Neural progenitor cell (in vitro differentiated cells): ENCODE measurements around the gene EEF1A1. TPM values are rescaled to one million over a fixed set of nuclear protein-coding genes. Genes with fewer than 3 reads are reported as not detected.

ENCODE experiments used
- DNase-seq: peaks from one replicate; pipeline ENCODE4 v3.0.0-alpha.2; 2016; ENCODE audit warnings: low spot score
- H2AFZ ChIP-seq: fragments of 200-600 bp; sonication (generic); replicated peaks from 2 replicates; pipeline ENCODE4 v1.6.1; 2016; ENCODE audit warnings: antibody characterized with exemption
- H3F3A ChIP-seq: fragments of 200-600 bp; sonication (generic); 2 replicates; pipeline ENCODE4 v1.6.1; 2016; ENCODE audit warnings: antibody characterized with exemption, low read depth
- H3K27ac ChIP-seq: fragments of 200-600 bp; sonication (generic); 2 replicates; pipeline ENCODE4 v1.5.1; 2016; ENCODE audit warnings: mild to moderate bottlenecking
- H3K27me3 ChIP-seq: fragments of 200-600 bp; sonication (generic); 2 replicates; pipeline ENCODE4 v1.6.1; 2016; ENCODE audit warnings: mild to moderate bottlenecking, moderate library complexity
- H3K36me3 ChIP-seq: fragments of 200-600 bp; sonication (generic); 2 replicates; pipeline ENCODE4 v1.5.1; 2016
- H3K4me1 ChIP-seq: fragments of 200-600 bp; sonication (generic); 2 replicates; pipeline ENCODE4 v1.6.1; 2016; ENCODE audit warnings: mixed run types
- H3K4me2 ChIP-seq: fragments of 200-600 bp; sonication (generic); 2 replicates; pipeline ENCODE4 v1.6.1; 2016
- H3K4me3 ChIP-seq: fragments of 200-600 bp; sonication (generic); 2 replicates; pipeline ENCODE4 v1.5.1; 2016
- H3K79me2 ChIP-seq: fragments of 200-600 bp; sonication (generic); 2 replicates; pipeline ENCODE4 v1.6.1; 2016; ENCODE audit warnings: low read depth
- H3K9ac ChIP-seq: fragments of 200-600 bp; sonication (generic); 2 replicates; pipeline ENCODE4 v1.6.1; 2016
- H3K9me3 ChIP-seq: fragments of 200-600 bp; sonication (generic); 2 replicates; pipeline ENCODE4 v1.5.1; 2016; ENCODE audit warnings: low read depth
- H4K20me1 ChIP-seq: fragments of 200-600 bp; sonication (generic); 2 replicates; pipeline ENCODE4 v1.6.1; 2016; ENCODE audit warnings: low read depth
- H3K27ac Mint-ChIP-seq: 3 replicates; pipeline ENCODE4 v1.8.0; 2021; ENCODE audit warnings: mixed read lengths
- H3K27me3 Mint-ChIP-seq: 2 replicates; pipeline ENCODE4 v1.8.0; 2022; ENCODE audit warnings: low read depth, mild to moderate bottlenecking, inconsistent platforms, moderate library complexity, mixed read lengths; ENCODE audit not compliant: insufficient read depth
- H3K36me3 Mint-ChIP-seq: 3 replicates; pipeline ENCODE4 v1.8.0; 2021; ENCODE audit warnings: mixed read lengths
- H3K4me1 Mint-ChIP-seq: 3 replicates; pipeline ENCODE4 v1.8.0; 2021; ENCODE audit warnings: mixed read lengths
- H3K4me3 Mint-ChIP-seq: 3 replicates; pipeline ENCODE4 v1.8.0; 2021; ENCODE audit warnings: mild to moderate bottlenecking, moderate library complexity, mixed read lengths
- H3K9me3 Mint-ChIP-seq: 3 replicates; pipeline ENCODE4 v1.8.0; 2020; ENCODE audit warnings: mixed read lengths
- CTCF ChIP-seq: fragments of 200-600 bp; sonication (generic); IDR thresholded peaks from 2 replicates; pipeline ENCODE4 v1.5.1; 2017; ENCODE audit warnings: antibody characterized with exemption, mild to moderate bottlenecking
- EZH2 ChIP-seq: fragments of 200-600 bp; sonication (generic); IDR thresholded peaks from 2 replicates; pipeline ENCODE4 v1.6.1; 2017; ENCODE audit warnings: antibody characterized with exemption, mild to moderate bottlenecking, moderate library complexity
- EZH2phosphoT487 ChIP-seq: fragments of 200-600 bp; sonication (generic); IDR thresholded peaks from 2 replicates; pipeline ENCODE4 v1.6.1; 2017; ENCODE audit warnings: antibody characterized with exemption
- total RNA-seq: library from RNA; depleted of rRNA; stranded (reverse); fragments of >200 nt; gene quantifications from 2 replicates; pipeline ENCODE4 v1.2.3, GENCODE V29; 2015; ENCODE audit warnings: low replicate concordance

The EEF1A1 gene
- total RNA-seq, 1 donor from 2014 or later = 19,891 TPM

DNA sequence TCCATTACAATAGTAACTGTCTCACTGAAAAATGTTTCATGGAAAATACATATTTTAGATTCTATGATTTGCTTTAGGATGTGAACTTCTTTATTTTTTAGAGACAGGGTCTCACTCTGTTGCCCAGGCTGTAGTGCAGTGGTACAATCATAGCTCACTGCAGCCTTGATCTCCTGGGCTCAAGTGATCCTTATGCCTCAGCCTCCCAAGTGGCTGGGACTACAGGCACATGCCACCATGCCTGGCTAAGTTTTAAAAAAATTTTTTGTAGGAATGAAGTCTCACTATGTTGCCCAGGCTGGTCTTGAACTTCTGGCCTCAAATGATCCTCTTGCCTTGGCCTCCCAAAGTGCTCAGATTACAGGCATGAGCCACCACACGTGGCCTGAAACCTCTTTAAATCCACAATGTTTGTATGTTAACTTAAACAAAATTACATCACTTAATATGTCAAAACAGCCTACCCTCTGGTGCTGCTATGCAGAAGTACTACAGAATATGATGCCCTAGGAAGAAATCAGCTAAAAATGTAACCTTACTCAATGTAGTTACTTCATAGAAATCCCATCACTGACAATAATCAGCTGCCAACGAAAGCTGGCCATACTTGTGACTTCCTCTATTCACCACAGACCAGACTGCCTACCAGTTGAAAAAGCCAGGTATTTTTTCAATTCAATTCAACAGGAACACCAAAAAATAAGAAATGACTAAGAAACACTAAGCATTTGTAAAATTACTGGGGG lies 17.6 kb downstream of the EEF1A1 start:
- peaks cover 8% of the 10 kb centered on the region for H3K36me3 ChIP-seq
- no peaks in the 10 kb centered on the region for H3K9me3 Mint-ChIP-seq
- no peaks in the 10 kb centered on the region for H3K9me3 ChIP-seq
- no peak overlapping the region for H3K27ac ChIP-seq
- no peak overlapping the region for H3K9ac ChIP-seq
- H4K20me1 ChIP-seq = no peaks in the 10 kb centered on the region
- H3K4me3 ChIP-seq = no peak overlapping the region
- H3K79me2 ChIP-seq = no peaks in the 10 kb centered on the region
- TF ChIP-seq CTCF (no peak), EZH2phosphoT487 (no peak), EZH2 (no peak)
- H2AFZ ChIP-seq = no peak overlapping the region
- peaks cover 3% of the 10 kb centered on the region for H3F3A ChIP-seq
- no peak overlapping the region for H3K4me3 Mint-ChIP-seq
- DNase-seq = no peak
- H3K4me2 ChIP-seq = no peak overlapping the region
- no peaks in the 10 kb centered on the region for H3K4me1 ChIP-seq
- H3K36me3 Mint-ChIP-seq = peaks cover 2% of the 10 kb centered on the region
- peak overlapping the region; percentile 67 for H3K27ac Mint-ChIP-seq
- H3K4me1 Mint-ChIP-seq = no peaks in the 10 kb centered on the region
- no peaks in the 10 kb centered on the region for H3K27me3 Mint-ChIP-seq
- H3K27me3 ChIP-seq = no peaks in the 10 kb centered on the region

GRCh38 chr6:73497915-73498314 lies 22.9 kb downstream of the EEF1A1 start:
- Mint-ChIP-seq H3K27me3 (no peaks in the 10 kb centered on the region), H3K36me3 (peaks cover 11% of the 10 kb centered on the region), H3K9me3 (no peaks in the 10 kb centered on the region), H3K4me1 (no peaks in the 10 kb centered on the region), H3K27ac (no peak overlapping the region), H3K4me3 (no peak overlapping the region)
- no peak overlapping the region for H3K9ac ChIP-seq
- H3K4me3 ChIP-seq = no peak overlapping the region
- H3F3A ChIP-seq = no peaks in the 10 kb centered on the region
- no peak overlapping the region for H2AFZ ChIP-seq
- TF ChIP-seq EZH2 (no peak), CTCF (no peak), EZH2phosphoT487 (no peak)
- no peaks in the 10 kb centered on the region for H3K27me3 ChIP-seq
- H4K20me1 ChIP-seq = no peaks in the 10 kb centered on the region
- H3K36me3 ChIP-seq = peaks cover 16% of the 10 kb centered on the region
- H3K27ac ChIP-seq = no peak overlapping the region
- no peak for DNase-seq
- no peaks in the 10 kb centered on the region for H3K4me1 ChIP-seq
- H3K4me2 ChIP-seq = no peak overlapping the region
- no peaks in the 10 kb centered on the region for H3K9me3 ChIP-seq
- no peaks in the 10 kb centered on the region for H3K79me2 ChIP-seq

- Mint-ChIP-seq H3K4me3 (no peak overlapping the region), H3K27me3 (peaks cover 2% of the 10 kb centered on the region), H3K9me3 (peaks cover 10% of the 10 kb centered on the region), H3K4me1 (no peaks in the 10 kb centered on the region), H3K36me3 (peaks cover 37% of the 10 kb centered on the region), H3K27ac (no peak overlapping the region)
- Histone ChIP-seq H3F3A (no peaks in the 10 kb centered on the region), H3K4me1 (no peaks in the 10 kb centered on the region), H3K4me2 (no peak overlapping the region), H4K20me1 (no peaks in the 10 kb centered on the region), H3K27ac (no peak overlapping the region), H3K27me3 (no peaks in the 10 kb centered on the region), H3K36me3 (peaks cover 17% of the 10 kb centered on the region), H3K79me2 (no peaks in the 10 kb centered on the region), H3K9ac (no peak overlapping the region), H3K9me3 (no peaks in the 10 kb centered on the region), H2AFZ (no peak overlapping the region), H3K4me3 (no peak overlapping the region)
- no peak for TF ChIP-seq EZH2phosphoT487
- no peak for TF ChIP-seq CTCF
- TF ChIP-seq EZH2 = no peak
- no peak for DNase-seq
Observed at GRCh38 chr6:73491377-73491776, 29.5 kb downstream of the EEF1A1 start.
